Neuronal stem cell (in vitro differentiated cells): ENCODE results near the gene SRSF1.

Experiments
- DNase-seq: peaks from one replicate; pipeline ENCODE4 v3.0.0-alpha.2; 2013; ENCODE audit warnings: low spot score
- H2AFZ ChIP-seq: one replicate; pipeline ENCODE4 v1.6.1; 2013; ENCODE audit warnings: mild to moderate bottlenecking, low read length, inconsistent platforms
- H2AK5ac ChIP-seq: 2 replicates; pipeline ENCODE4 v1.6.1; 2013; ENCODE audit warnings: low read depth, mild to moderate bottlenecking, inconsistent platforms, low read length, moderate library complexity, mixed read lengths
- H2BK120ac ChIP-seq: 2 replicates; pipeline ENCODE4 v1.6.1; 2013; ENCODE audit warnings: low read depth, mild to moderate bottlenecking, inconsistent platforms, low read length, moderate library complexity, mixed read lengths
- H2BK12ac ChIP-seq: one replicate; pipeline ENCODE4 v1.6.1; 2013; ENCODE audit warnings: low read length, inconsistent platforms
- H2BK15ac ChIP-seq: 2 replicates; pipeline ENCODE4 v1.6.1; 2013; ENCODE audit warnings: mild to moderate bottlenecking, low read length, inconsistent platforms, mixed read lengths
- H2BK5ac ChIP-seq: one replicate; pipeline ENCODE4 v1.6.1; 2013; ENCODE audit warnings: inconsistent platforms, mild to moderate bottlenecking, low read length, moderate library complexity
- H3K14ac ChIP-seq: one replicate; pipeline ENCODE4 v1.6.1; 2013; ENCODE audit warnings: low read length, inconsistent platforms
- H3K18ac ChIP-seq: 2 replicates; pipeline ENCODE4 v1.6.1; 2013; ENCODE audit warnings: low read length, inconsistent platforms
- H3K23ac ChIP-seq: 2 replicates; pipeline ENCODE4 v1.6.1; 2013; ENCODE audit warnings: low read depth, mild to moderate bottlenecking, mixed read lengths, low read length, inconsistent platforms; ENCODE audit not compliant: poor library complexity
- H3K27ac ChIP-seq: replicated peaks from 3 replicates; pipeline ENCODE4 v1.5.1; 2013; ENCODE audit warnings: low read length, inconsistent platforms
- H3K27me3 ChIP-seq, 3 experiments: 2 replicates each; pipeline ENCODE4 v1.6.1; 2013; ENCODE audit warnings: low read length in 3 of 3, mild to moderate bottlenecking in 2 of 3, inconsistent platforms in 1 of 3, low read depth in 1 of 3, mixed read lengths in 1 of 3, moderate library complexity in 1 of 3; ENCODE audit not compliant: control insufficient read depth in 3 of 3, insufficient read depth in 3 of 3
- H3K36me3 ChIP-seq, 2 donors: replicated peaks in 1 of 2; 2 replicates each; pipeline ENCODE4 v1.6.1; 2013; ENCODE audit warnings: low read length in 2 of 2; ENCODE audit not compliant: control insufficient read depth in 2 of 2, insufficient read depth in 2 of 2
- H3K4ac ChIP-seq: 2 replicates; pipeline ENCODE4 v1.6.1; 2013; ENCODE audit warnings: inconsistent platforms, mild to moderate bottlenecking, low read length, moderate library complexity
- H3K4me1 ChIP-seq, 2 donors: 1 replicate in 1 of 2; 2 replicates in 1 of 2; pipeline ENCODE4 v1.6.1; 2013; ENCODE audit warnings: low read length in 2 of 2, low read depth in 1 of 2; ENCODE audit not compliant: control insufficient read depth in 2 of 2, insufficient read depth in 1 of 2
- H3K4me2 ChIP-seq: one replicate; pipeline ENCODE4 v1.6.1; 2013; ENCODE audit warnings: mild to moderate bottlenecking, low read length, inconsistent platforms; ENCODE audit not compliant: insufficient read depth, poor library complexity, severe bottlenecking
- H3K4me3 ChIP-seq, 2 donors: 2 replicates each; pipeline ENCODE4 v1.5.1; 2013; ENCODE audit warnings: low read length in 2 of 2, mild to moderate bottlenecking in 2 of 2, inconsistent platforms in 1 of 2, moderate library complexity in 1 of 2
- H3K79me1 ChIP-seq: one replicate; pipeline ENCODE4 v1.6.1; 2013; ENCODE audit warnings: low read depth, mild to moderate bottlenecking, inconsistent platforms, low read length, moderate library complexity
- H3K9ac ChIP-seq: one replicate; pipeline ENCODE4 v1.6.1; 2013; ENCODE audit warnings: mild to moderate bottlenecking, low read depth, low read length, inconsistent platforms; ENCODE audit not compliant: poor library complexity
- H3K9me3 ChIP-seq, 2 donors: replicated peaks in 1 of 2; 2 replicates each; pipeline versions ENCODE3 to v1.6.1; 2013; ENCODE audit warnings: low read length in 2 of 2, mild to moderate bottlenecking in 2 of 2, inconsistent platforms in 1 of 2, low read depth in 1 of 2, mixed read lengths in 1 of 2, moderate library complexity in 1 of 2; ENCODE audit not compliant: control insufficient read depth in 2 of 2, insufficient read depth in 1 of 2
- H4K8ac ChIP-seq: one replicate; pipeline ENCODE4 v1.6.1; 2013; ENCODE audit warnings: low read depth, mild to moderate bottlenecking, inconsistent platforms, low read length, moderate library complexity
- H4K91ac ChIP-seq: one replicate; pipeline ENCODE4 v1.6.1; 2013; ENCODE audit warnings: low read length, low read depth, mild to moderate bottlenecking, inconsistent platforms; ENCODE audit not compliant: poor library complexity
- WGBS, 2 donors: extraction: QIAGEN DNeasy Blood & Tissue Kit; methylation state at CpG; one replicate each; pipeline ENCODE4 v1.1.7; 2013; ENCODE audit warnings: missing lambda C conversion rate in 2 of 2, mixed read lengths in 1 of 2; ENCODE audit not compliant: insufficient read length in 2 of 2, insufficient replicate concordance in 1 of 2; ENCODE audit errors: extremely low coverage in 2 of 2; 5-methylcytosine and 5-hydroxymethylcytosine counted together

SRSF1 gene

GRCh38 chr17:57955183-57955931 is 51.7 kb downstream of the SRSF1 start, which contains the start of gene CUEDC1:
TSS of gene CUEDC1 (minus strand) at chr17:57955412. CDS start at chr17:57885564, 69,848 bp downstream.
- H3K4me3 ChIP-seq: peak within 1 kb of the TSS; percentile 70 to 84
- H3K9me3 ChIP-seq: no peaks in the 10 kb centered on the region
- peak within 1 kb of the TSS; percentile 91 for H2BK5ac ChIP-seq
- H3K9ac ChIP-seq: peak within 1 kb of the TSS; percentile 90
- peak within 1 kb of the TSS; percentile 85 for H2AK5ac ChIP-seq
- peaks cover 0 to 10% of the 10 kb centered on the region in 2 donors for H3K36me3 ChIP-seq
- WGBS, 2 donors: no CpG with 5 or more reads among the region's 79 CpGs
- peaks cover 0 to 13% (median 0%) of the 10 kb centered on the region in 3 experiments for H3K27me3 ChIP-seq
- H3K18ac ChIP-seq: peak within 1 kb of the TSS; percentile 94
- H3K4ac ChIP-seq: no peak within 1 kb of the TSS
- H4K91ac ChIP-seq: no peak within 1 kb of the TSS
- peaks cover 2% of the 10 kb centered on the region for H3K79me1 ChIP-seq
- H3K4me1 ChIP-seq: peaks cover 24 to 35% of the 10 kb centered on the region in 2 donors
- peak within 1 kb of the TSS; percentile 50 for H3K23ac ChIP-seq
- H3K14ac ChIP-seq: peak within 1 kb of the TSS; percentile 59
- DNase-seq: peak; percentile 51
- H3K27ac ChIP-seq: peak within 1 kb of the TSS; percentile 43
- H4K8ac ChIP-seq: no peak within 1 kb of the TSS
- H2BK120ac ChIP-seq: peak within 1 kb of the TSS; percentile 69
- H2BK12ac ChIP-seq: peak within 1 kb of the TSS; percentile 82
- H3K4me2 ChIP-seq: peak within 1 kb of the TSS; percentile 97
- H2BK15ac ChIP-seq: peak within 1 kb of the TSS; percentile 82
- H2AFZ ChIP-seq: peak within 1 kb of the TSS; percentile 87

GRCh38 chr17:57954397-57955182 is 52.5 kb downstream of the SRSF1 start:
- Histone ChIP-seq H3K27ac (peak overlapping the region; percentile 43), H3K4ac (no peak overlapping the region), H3K14ac (no peak overlapping the region), H3K27me3 (peaks cover 0 to 13% (median 0%) of the 10 kb centered on the region in 3 experiments), H3K36me3 (peaks cover 0 to 10% of the 10 kb centered on the region in 2 donors), H2BK5ac (peak overlapping the region; percentile 28), H2BK120ac (peak overlapping the region; percentile 69), H2BK12ac (no peak overlapping the region), H4K8ac (no peak overlapping the region), H2AFZ (peak overlapping the region; percentile 76), H2AK5ac (peak overlapping the region; percentile 85), H3K9ac (peak overlapping the region; percentile 82), H2BK15ac (peak overlapping the region; percentile 68), H3K4me2 (peak overlapping the region; percentile 97), H3K9me3 (no peaks in the 10 kb centered on the region), H3K79me1 (peaks cover 2% of the 10 kb centered on the region), H3K4me3 (peak overlapping the region; percentile 70 to 80), H4K91ac (no peak overlapping the region), H3K18ac (peak overlapping the region; percentile 94), H3K23ac (no peak overlapping the region), H3K4me1 (peaks cover 23 to 35% of the 10 kb centered on the region in 2 donors)
- no CpG with 5 or more reads among the region's 85 CpGs for WGBS, 2 donors
- DNase-seq: peak; percentile 62

GRCh38 chr17:57953705-57954396 is 53.2 kb downstream of the SRSF1 start:
- Histone ChIP-seq H2AK5ac (peak overlapping the region; percentile 84), H3K4me1 (peaks cover 26 to 37% of the 10 kb centered on the region in 2 donors), H3K27me3 (peaks cover 0 to 13% (median 0%) of the 10 kb centered on the region in 3 experiments), H2BK15ac (peak overlapping the region; percentile 68), H2BK120ac (no peak overlapping the region), H3K4me2 (peak overlapping the region; percentile 97), H3K9me3 (no peaks in the 10 kb centered on the region), H3K4me3 (peak overlapping the region; percentile 46 to 70), H3K23ac (no peak overlapping the region), H3K36me3 (peaks cover 0 to 10% of the 10 kb centered on the region in 2 donors), H2BK12ac (no peak overlapping the region), H2AFZ (peak overlapping the region; percentile 76), H3K14ac (no peak overlapping the region), H3K18ac (peak overlapping the region; percentile 53), H3K79me1 (peaks cover 2% of the 10 kb centered on the region), H4K8ac (no peak overlapping the region), H2BK5ac (no peak overlapping the region), H3K9ac (no peak overlapping the region), H4K91ac (no peak overlapping the region), H3K4ac (no peak overlapping the region), H3K27ac (no peak overlapping the region)
- WGBS, 2 donors: no CpG with 5 or more reads among the region's 13 CpGs
- DNase-seq: no peak
